Vagina (tissue), 2 donors: ENCODE data around the gene ANKRD33.

Source experiments
- POLR2AphosphoS5 ChIP-seq, 2 donors: sonication (generic); formaldehyde crosslinking; IDR thresholded peaks; one replicate each; pipeline ENCODE4 v1.9.0; 2017; ENCODE audit warnings: antibody characterized with exemption in 2 of 2, mild to moderate bottlenecking in 2 of 2, low read depth in 1 of 2; ENCODE audit not compliant: insufficient read depth in 1 of 2
- TF ChIP-seq, protein P1 (sequence below), 3 experiments: fragments of 450-650 bp in 2 of 3; fragments of 200-600 bp in 1 of 3; sonication (generic) in 1 of 3; IDR thresholded peaks; one replicate each; pipeline ENCODE4 v1.5.1; 2017 to 2019; ENCODE audit warnings: antibody characterized with exemption in 3 of 3, mild to moderate bottlenecking in 2 of 3, moderate library complexity in 2 of 3

DNA sequence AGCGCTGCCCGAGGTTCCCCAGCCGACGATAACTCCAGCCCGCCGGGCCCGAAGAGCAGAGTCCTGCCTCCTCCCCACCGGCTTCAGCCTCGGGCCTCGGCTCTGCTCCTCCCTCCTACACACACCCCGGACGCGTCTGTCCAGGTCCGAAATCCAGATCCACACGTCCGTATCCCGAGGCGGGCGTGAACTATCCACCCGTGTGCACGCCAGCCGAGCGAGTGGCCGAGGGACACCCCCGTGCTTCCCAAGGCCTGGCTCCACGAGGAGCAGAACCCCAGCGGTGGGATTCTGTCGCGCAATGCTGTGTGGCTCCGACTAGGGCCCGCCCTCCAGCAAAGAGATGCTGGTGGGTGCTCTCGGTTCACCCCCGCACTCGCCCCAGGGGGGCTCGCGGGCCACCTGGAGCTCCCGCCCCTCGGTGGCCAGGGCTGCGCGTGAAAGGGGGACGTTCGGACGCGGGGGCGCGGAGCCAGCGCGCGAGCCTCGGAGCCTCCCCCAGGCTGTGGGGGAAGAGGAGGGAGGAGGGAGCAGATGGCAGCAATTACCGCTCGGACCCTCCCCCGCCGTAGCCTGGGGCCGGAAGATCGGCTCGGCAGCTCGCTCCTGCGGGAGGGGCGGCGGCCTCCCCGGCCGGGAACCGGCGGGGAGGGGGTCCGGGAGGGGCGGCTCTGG, 18.9 kb upstream of the ANKRD33 start:
- TF ChIP-seq, protein P1, sequence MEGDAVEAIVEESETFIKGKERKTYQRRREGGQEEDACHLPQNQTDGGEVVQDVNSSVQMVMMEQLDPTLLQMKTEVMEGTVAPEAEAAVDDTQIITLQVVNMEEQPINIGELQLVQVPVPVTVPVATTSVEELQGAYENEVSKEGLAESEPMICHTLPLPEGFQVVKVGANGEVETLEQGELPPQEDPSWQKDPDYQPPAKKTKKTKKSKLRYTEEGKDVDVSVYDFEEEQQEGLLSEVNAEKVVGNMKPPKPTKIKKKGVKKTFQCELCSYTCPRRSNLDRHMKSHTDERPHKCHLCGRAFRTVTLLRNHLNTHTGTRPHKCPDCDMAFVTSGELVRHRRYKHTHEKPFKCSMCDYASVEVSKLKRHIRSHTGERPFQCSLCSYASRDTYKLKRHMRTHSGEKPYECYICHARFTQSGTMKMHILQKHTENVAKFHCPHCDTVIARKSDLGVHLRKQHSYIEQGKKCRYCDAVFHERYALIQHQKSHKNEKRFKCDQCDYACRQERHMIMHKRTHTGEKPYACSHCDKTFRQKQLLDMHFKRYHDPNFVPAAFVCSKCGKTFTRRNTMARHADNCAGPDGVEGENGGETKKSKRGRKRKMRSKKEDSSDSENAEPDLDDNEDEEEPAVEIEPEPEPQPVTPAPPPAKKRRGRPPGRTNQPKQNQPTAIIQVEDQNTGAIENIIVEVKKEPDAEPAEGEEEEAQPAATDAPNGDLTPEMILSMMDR (IDR thresholded peaks at IDR 0.05), result no peak
- peak in 1 of 2 donors; percentile 57 for TF ChIP-seq POLR2AphosphoS5 (IDR thresholded peaks at IDR 0.05; ENCODE audit: insufficient read depth in 1 of 2, low read depth in 1 of 2)
